ENCODE results near the gene SFXN5. TPM values are rescaled to one million over a fixed set of nuclear protein-coding genes. Genes with fewer than 3 reads are reported as not detected.

Gene SFXN5
- total and polyA plus RNA-seq, 2 of the 4 experiments (the other 2 are of a cell fraction), result 8.6 to 17.0 TPM

GRCh38 chr2:72920318-72921087 lies 151.0 kb downstream of the SFXN5 start:
- Histone ChIP-seq H2BK120ac (ENCODE audit: low read depth, low read length) (no peak overlapping the region), H4K20me1 (ENCODE audit: insufficient read depth, low read length) (peaks cover 41% of the 10 kb centered on the region; the same call in 1 of the 2 replicates), H3K9ac (ENCODE audit: low read depth, low read length) (no peak overlapping the region), H3K4ac (ENCODE audit: low read depth, low read length) (no peak overlapping the region), H2BK5ac (ENCODE audit: low read depth, low read length, poor library complexity, severe bottlenecking) (no peak overlapping the region), H3K18ac (ENCODE audit: low read depth, low read length) (no peak overlapping the region), H2BK15ac (ENCODE audit: low read depth, low read length) (no peak overlapping the region), H3K4me1 (ENCODE audit: control insufficient read depth, insufficient read depth, low read length) (peaks cover 2% of the 10 kb centered on the region; the same call in 1 of the 2 replicates), H2AK9ac (replicated peaks; ENCODE audit: low read depth, low read length, poor library complexity) (no peak overlapping the region), H2BK20ac (ENCODE audit: low read depth, low read length) (no peak overlapping the region), H4K5ac (ENCODE audit: low read depth, low read length) (no peak overlapping the region), H3K27me3 (ENCODE audit: control insufficient read depth, insufficient read depth, low read length) (peaks cover 99% of the 10 kb centered on the region), H2AFZ (replicated peaks; ENCODE audit: low read length, poor library complexity) (peak overlapping the region; percentile 64), H3K9me3 (ENCODE audit: control insufficient read depth, insufficient read depth, low read length) (peaks cover 25% of the 10 kb centered on the region), H3K27ac (ENCODE audit: insufficient read depth, low read length) (no peak overlapping the region), H3K23ac (ENCODE audit: low read depth, low read length) (no peak overlapping the region; the same call in 1 of the 2 replicates), H3K4me3 (ENCODE audit: insufficient read depth, low read depth, low read length) (no peak overlapping the region; the same call in 1 of the 2 replicates), H4K8ac (ENCODE audit: low read depth in 2 of 2, low read length in 2 of 2) (no peak overlapping the region), H3K56ac (ENCODE audit: extremely low read depth, insufficient read depth, low read length) (no peak overlapping the region), H3K9me1 (ENCODE audit: insufficient read depth, low read length) (no peaks in the 10 kb centered on the region), H3K79me1 (ENCODE audit: low read depth in 1 of 2, low read length in 2 of 2) (no peaks in the 10 kb centered on the region), H3K14ac (replicated peaks; ENCODE audit: low read depth, low read length) (no peak overlapping the region), H2AK5ac (ENCODE audit: low read depth, low read length) (no peak overlapping the region), H4K91ac (ENCODE audit: insufficient read depth, low read depth, low read length) (no peak overlapping the region), H3K36me3 (ENCODE audit: control insufficient read depth, insufficient read depth, low read length) (no peaks in the 10 kb centered on the region), H3K4me2 (ENCODE audit: low read depth, low read length) (peak overlapping the region; percentile 59)
- in situ Hi-C loops (cut with MboI; ENCODE audit: low sequenced_read_pairs) (no loop called here), dilution Hi-C loops (cut with HindIII; ENCODE audit: low sequenced_read_pairs, unreplicated experiment) (no loop called here), intact Hi-C loops (cut with micrococcal nuclease) (no loop called here)
- BruUV-seq (replicated peaks), result no TSS peak
- ChIA-PET CTCF (no interaction called here), POLR2A (ENCODE audit: unreplicated experiment) (no interaction called here)
- WGBS, 2 experiments (ENCODE audit: extremely low coverage in 2 of 2, insufficient read length in 1 of 2), result 3% methylated on average over 25 of the region's 77 CpGs; no CpG with 5 or more reads in 1 of the 2 experiments
- DNase-seq, result peak; percentile 30
- peak; percentile 21 for ATAC-seq (ENCODE audit: low read depth)
- TF ChIP-seq MAZ (IDR thresholded peaks at IDR 0.05; ENCODE audit: borderline replicate concordance, low read depth, low read length) (no peak), NFE2L2 (IDR thresholded peaks at IDR 0.05; ENCODE audit: low read depth, low read length) (no peak), CEBPB (IDR thresholded peaks at IDR 0.05; ENCODE audit: low read depth, low read length) (no peak), MXI1 (IDR thresholded peaks at IDR 0.05; ENCODE audit: borderline replicate concordance, low read depth, low read length) (no peak), CHD1 (IDR thresholded peaks at IDR 0.05; ENCODE audit: low read depth, low read length) (no peak), CTCF (conservative IDR thresholded peaks at IDR 0.05; ENCODE audit: low read depth, low read length) (no peak), RCOR1 (IDR thresholded peaks at IDR 0.05; ENCODE audit: insufficient replicate concordance, low read length) (no peak), BHLHE40 (IDR thresholded peaks at IDR 0.05; ENCODE audit: low read depth, low read length) (no peak), FOS (IDR thresholded peaks at IDR 0.05; ENCODE audit: low read depth, low read length) (no peak), RFX5 (IDR thresholded peaks at IDR 0.05; ENCODE audit: low read depth, low read length) (no peak), ELK1 (IDR thresholded peaks at IDR 0.05; ENCODE audit: borderline replicate concordance, low read depth, low read length) (no peak), POLR2A (IDR thresholded peaks at IDR 0.05; ENCODE audit: low read depth, low read length) (no peak), USF2 (IDR thresholded peaks at IDR 0.05; ENCODE audit: low read depth, low read length) (no peak), SMC3 (IDR thresholded peaks at IDR 0.05; ENCODE audit: low read depth, low read length) (no peak), MAFK (IDR thresholded peaks at IDR 0.05; ENCODE audit: low read depth, low read length) (no peak)

Measured in IMR-90 (cell line).